ENCODE results near the gene HNF4A. TPM values are rescaled to one million over a fixed set of nuclear protein-coding genes. Genes with fewer than 3 reads are reported as not detected.

The HNF4A gene
- total RNA-seq, 2 experiments from 2014 or later = not detected

DNA sequence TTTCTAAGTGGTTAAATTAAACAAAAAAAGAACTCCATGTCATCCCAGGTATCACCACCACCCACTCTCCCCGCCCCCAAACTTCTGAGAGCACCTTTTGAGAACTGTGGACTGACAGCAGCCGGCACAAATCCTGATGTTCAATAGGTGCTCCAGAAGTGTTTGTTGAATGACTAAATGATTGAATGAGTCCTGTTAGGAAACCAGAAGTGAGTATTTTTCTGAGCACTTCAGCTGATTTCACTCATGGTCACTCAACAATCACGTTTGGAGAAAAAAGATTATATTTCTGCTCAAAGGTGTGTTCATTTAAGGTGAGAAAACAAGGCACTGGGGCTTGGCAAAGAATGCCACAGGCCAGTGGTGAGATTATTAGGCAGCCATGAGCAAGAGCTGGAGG is 6.2 kb upstream of the HNF4A start:
- Histone ChIP-seq H3K9me2 (ENCODE audit: insufficient read depth, low read length) (no peaks in the 10 kb centered on the region), H3K4me2 (ENCODE audit: low read length) (no peak overlapping the region), H3K36me3 (ENCODE audit: insufficient read depth, low read length) (no peaks in the 10 kb centered on the region), H3K27ac (ENCODE audit: low read depth, low read length, poor library complexity, severe bottlenecking) (no peak overlapping the region), H3K79me2 (ENCODE audit: insufficient read depth, low read depth, low read length) (no peaks in the 10 kb centered on the region), H3K4me3 (ENCODE audit: low read depth, low read length, poor library complexity, severe bottlenecking) (no peak overlapping the region), H3K9me3 (ENCODE audit: low read length) (no peaks in the 10 kb centered on the region), H2AFZ (ENCODE audit: low read length) (no peak overlapping the region), H4K20me1 (ENCODE audit: insufficient read depth, low read length) (no peaks in the 10 kb centered on the region), H3K4me1 (ENCODE audit: insufficient read depth, low read length, poor library complexity, severe bottlenecking) (no peaks in the 10 kb centered on the region)
- intact Hi-C loops (cut with micrococcal nuclease; ENCODE audit: unreplicated experiment) = no loop called here
- no peak for TF ChIP-seq EZH2phosphoT487 (IDR thresholded peaks at IDR 0.05; ENCODE audit: borderline replicate concordance, low read depth, low read length)
- TF ChIP-seq, protein P1, sequence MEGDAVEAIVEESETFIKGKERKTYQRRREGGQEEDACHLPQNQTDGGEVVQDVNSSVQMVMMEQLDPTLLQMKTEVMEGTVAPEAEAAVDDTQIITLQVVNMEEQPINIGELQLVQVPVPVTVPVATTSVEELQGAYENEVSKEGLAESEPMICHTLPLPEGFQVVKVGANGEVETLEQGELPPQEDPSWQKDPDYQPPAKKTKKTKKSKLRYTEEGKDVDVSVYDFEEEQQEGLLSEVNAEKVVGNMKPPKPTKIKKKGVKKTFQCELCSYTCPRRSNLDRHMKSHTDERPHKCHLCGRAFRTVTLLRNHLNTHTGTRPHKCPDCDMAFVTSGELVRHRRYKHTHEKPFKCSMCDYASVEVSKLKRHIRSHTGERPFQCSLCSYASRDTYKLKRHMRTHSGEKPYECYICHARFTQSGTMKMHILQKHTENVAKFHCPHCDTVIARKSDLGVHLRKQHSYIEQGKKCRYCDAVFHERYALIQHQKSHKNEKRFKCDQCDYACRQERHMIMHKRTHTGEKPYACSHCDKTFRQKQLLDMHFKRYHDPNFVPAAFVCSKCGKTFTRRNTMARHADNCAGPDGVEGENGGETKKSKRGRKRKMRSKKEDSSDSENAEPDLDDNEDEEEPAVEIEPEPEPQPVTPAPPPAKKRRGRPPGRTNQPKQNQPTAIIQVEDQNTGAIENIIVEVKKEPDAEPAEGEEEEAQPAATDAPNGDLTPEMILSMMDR (conservative IDR thresholded peaks at IDR 0.05; ENCODE audit: low read length) = no peak
- no TSS peak for BruUV-seq (replicated peaks)
- ChIA-PET POLR2A (interaction anchor here (1.2 kb wide), 1 partner anchor 133 kb away, joined by 3 read pairs; no protein-coding TSS in a partner anchor), CTCF (ENCODE audit: unreplicated experiment) (no interaction called here)
- DNase-seq (ENCODE audit: low spot score) = no peak

DNA sequence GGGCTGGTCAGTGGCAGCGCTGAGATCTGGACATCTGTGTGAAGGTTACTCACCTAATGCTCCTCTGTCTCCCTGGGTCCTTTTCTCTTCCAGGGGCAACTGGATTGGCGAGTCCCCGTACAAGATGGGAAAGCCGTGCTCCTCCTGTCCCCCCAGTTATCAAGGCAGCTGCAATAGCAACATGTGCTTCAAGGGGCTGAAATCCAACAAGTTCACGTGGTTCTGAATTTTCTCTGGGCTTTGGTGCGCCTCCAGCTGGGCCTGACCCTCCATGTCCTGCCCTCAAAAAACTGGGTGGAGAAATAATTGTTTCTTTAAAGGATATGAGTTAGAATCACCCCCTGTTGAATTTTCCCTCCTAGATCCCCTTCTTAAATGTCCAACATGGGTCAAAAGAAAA is 4.9 kb upstream of the HNF4A start:
- Histone ChIP-seq H3K4me1 (ENCODE audit: insufficient read depth, low read length, poor library complexity, severe bottlenecking) (no peaks in the 10 kb centered on the region), H3K79me2 (ENCODE audit: insufficient read depth, low read depth, low read length) (no peaks in the 10 kb centered on the region), H4K20me1 (ENCODE audit: insufficient read depth, low read length) (no peaks in the 10 kb centered on the region), H3K36me3 (ENCODE audit: insufficient read depth, low read length) (no peaks in the 10 kb centered on the region), H2AFZ (ENCODE audit: low read length) (no peak overlapping the region), H3K4me2 (ENCODE audit: low read length) (no peak overlapping the region), H3K9me2 (ENCODE audit: insufficient read depth, low read length) (no peaks in the 10 kb centered on the region), H3K4me3 (ENCODE audit: low read depth, low read length, poor library complexity, severe bottlenecking) (no peak overlapping the region), H3K27ac (ENCODE audit: low read depth, low read length, poor library complexity, severe bottlenecking) (no peak overlapping the region), H3K9me3 (ENCODE audit: low read length) (no peaks in the 10 kb centered on the region)
- DNase-seq (ENCODE audit: low spot score) = no peak
- CTCF ChIA-PET (ENCODE audit: unreplicated experiment) = no interaction called here
- intact Hi-C loops (cut with micrococcal nuclease; ENCODE audit: unreplicated experiment) = no loop called here
- BruUV-seq (replicated peaks) = no TSS peak
- TF ChIP-seq, protein P1 (conservative IDR thresholded peaks at IDR 0.05; ENCODE audit: low read length) = no peak
- TF ChIP-seq EZH2phosphoT487 (IDR thresholded peaks at IDR 0.05; ENCODE audit: borderline replicate concordance, low read depth, low read length) = no peak
- POLR2A ChIA-PET = interaction anchor here (0.6 kb wide), 1 partner anchor 1747 kb away, joined by 3 read pairs; no protein-coding TSS in a partner anchor

DNA sequence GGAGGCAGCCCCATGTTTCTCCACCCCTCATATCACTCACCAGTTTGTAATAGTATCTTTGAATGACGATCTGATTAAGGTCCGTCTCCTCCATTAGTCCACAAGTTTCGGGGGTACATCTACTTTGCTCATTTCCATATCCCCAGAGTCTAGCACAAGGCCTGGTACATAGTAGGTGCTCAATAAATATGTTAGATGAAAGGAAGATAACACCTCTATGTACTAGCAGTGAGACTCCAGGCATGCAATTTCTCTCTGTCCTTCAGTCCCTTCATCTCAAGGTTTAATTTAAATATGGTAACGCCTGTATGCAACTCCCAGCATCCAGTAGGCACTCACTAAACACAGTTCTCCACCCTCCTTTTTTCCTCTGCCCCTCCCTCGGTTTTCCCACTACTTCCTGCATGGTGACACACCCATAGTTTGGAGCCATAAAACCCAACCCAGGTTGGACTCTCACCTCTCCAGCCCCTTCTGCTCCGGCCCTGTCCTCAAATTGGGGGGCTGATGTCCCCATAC is 461 bp upstream of the HNF4A start:
- Histone ChIP-seq H3K9me3 (ENCODE audit: low read length) (no peaks in the 10 kb centered on the region), H3K4me2 (ENCODE audit: low read length) (no peak overlapping the region), H3K27ac (ENCODE audit: low read depth, low read length, poor library complexity, severe bottlenecking) (no peak overlapping the region), H3K79me2 (ENCODE audit: insufficient read depth, low read depth, low read length) (no peaks in the 10 kb centered on the region), H3K4me3 (ENCODE audit: low read depth, low read length, poor library complexity, severe bottlenecking) (no peak overlapping the region), H2AFZ (ENCODE audit: low read length) (no peak overlapping the region), H3K9me2 (ENCODE audit: insufficient read depth, low read length) (no peaks in the 10 kb centered on the region), H3K36me3 (ENCODE audit: insufficient read depth, low read length) (no peaks in the 10 kb centered on the region), H4K20me1 (ENCODE audit: insufficient read depth, low read length) (no peaks in the 10 kb centered on the region), H3K4me1 (ENCODE audit: insufficient read depth, low read length, poor library complexity, severe bottlenecking) (no peaks in the 10 kb centered on the region)
- ChIA-PET CTCF (ENCODE audit: unreplicated experiment) (no interaction called here), POLR2A (interaction anchor here (0.6 kb wide), 1 partner anchor 99 kb away, joined by 3 read pairs; no protein-coding TSS in a partner anchor)
- DNase-seq (ENCODE audit: low spot score) = no peak
- intact Hi-C loops (cut with micrococcal nuclease; ENCODE audit: unreplicated experiment) = no loop called here
- TF ChIP-seq EZH2phosphoT487 (IDR thresholded peaks at IDR 0.05; ENCODE audit: borderline replicate concordance, low read depth, low read length) = no peak
- TF ChIP-seq, protein P1 (conservative IDR thresholded peaks at IDR 0.05; ENCODE audit: low read length) = no peak
- no TSS peak for BruUV-seq (replicated peaks)

All from OCI-LY7 (cell line).